NCI-H1048 (cell line): ENCODE measurements around the gene CALML3.

Source experiments
- DNase-seq: peaks from one replicate; lab custom pipeline; 2025; lab: John Stamatoyannopoulos, UW

Gene CALML3

GRCh38 chr10:5527332-5528200 lies 2.8 kb downstream of the CALML3 start:
- no peak for DNase-seq

- DNase-seq, result no peak
Measured at GRCh38 chr10:5528989-5529701, 4.4 kb downstream of the CALML3 start.

- no peak for DNase-seq
Measured at GRCh38 chr10:5529702-5530411, 5.1 kb downstream of the CALML3 start.

- no peak for DNase-seq
Measured at GRCh38 chr10:5530412-5530806, 5.6 kb downstream of the CALML3 start.

DNA sequence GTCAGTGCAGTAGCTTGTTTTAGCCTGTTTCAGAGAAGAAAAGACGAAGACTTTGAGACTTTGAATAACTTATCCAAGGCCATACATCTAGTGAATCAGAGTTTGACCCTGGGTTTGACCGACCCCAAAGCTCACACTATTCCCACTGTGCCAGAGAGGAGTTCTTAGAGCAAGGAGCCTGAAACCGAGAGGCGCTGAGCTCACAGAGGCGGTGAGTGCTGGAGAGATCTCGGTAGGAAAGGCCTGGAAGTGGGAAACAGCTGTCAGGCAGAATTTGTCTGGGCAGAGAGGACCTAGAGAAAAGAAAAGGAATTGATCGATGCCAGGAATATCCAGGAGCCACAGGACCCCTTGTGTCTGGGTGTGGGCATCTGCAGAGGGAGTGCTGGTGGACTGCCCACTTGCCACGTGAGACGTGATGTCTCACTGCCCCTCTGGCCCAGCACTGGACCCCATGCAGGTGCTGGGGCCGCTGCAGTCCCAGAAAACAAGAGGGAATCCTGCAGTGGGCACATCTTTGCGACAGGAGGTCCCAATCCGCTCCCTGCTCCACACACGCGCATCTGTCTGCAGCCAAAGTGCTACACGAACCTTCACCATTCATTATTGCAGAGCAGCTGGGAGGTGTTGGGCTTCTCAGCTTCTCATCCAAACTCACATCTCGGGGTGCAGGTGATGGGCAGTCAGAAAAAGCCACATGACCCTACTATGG lies 6.2 kb downstream of the CALML3 start:
- DNase-seq, result no peak

- no peak for DNase-seq
Measured at GRCh38 chr10:5531558-5532306, 7.0 kb downstream of the CALML3 start.

DNA sequence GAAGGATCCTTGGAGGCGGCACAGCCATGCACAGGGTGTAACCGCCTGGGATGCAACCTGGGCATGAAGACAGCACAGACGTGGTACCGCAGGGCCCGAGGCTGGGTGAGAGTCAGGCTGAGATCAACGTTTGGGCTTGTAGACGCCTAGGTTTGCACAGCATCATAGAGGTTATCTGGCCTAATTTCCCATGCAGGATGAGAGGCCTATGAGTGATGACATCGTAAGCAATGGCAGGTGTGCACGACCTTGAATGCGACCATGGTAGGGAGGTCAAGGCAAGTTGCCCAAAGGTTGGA lies 7.5 kb downstream of the CALML3 start:
- DNase-seq, result no peak

DNA sequence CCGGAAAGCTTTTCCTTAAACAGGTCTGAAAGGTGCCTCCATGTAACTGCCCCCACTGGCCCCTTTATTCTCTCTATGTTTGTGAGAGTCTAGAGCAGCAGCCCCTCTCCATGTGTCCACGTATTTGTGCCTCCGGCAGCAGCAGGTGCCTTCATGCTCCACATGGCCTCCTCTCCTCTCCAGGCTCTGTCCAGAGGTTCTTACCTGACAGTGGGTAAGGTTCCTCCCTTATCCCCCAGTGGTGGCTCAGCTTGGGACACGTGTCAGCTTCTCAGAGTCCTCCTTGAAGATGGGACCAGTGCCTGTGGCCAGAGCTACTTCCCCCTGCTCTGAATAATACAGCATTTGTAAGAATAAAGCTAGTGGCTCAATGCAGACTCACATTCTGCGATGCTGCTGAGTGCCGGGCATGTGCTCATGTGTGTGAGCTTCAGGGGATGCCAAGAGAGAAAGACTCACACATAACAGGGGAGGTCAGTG lies 7.9 kb downstream of the CALML3 start:
- DNase-seq, result no peak

DNA sequence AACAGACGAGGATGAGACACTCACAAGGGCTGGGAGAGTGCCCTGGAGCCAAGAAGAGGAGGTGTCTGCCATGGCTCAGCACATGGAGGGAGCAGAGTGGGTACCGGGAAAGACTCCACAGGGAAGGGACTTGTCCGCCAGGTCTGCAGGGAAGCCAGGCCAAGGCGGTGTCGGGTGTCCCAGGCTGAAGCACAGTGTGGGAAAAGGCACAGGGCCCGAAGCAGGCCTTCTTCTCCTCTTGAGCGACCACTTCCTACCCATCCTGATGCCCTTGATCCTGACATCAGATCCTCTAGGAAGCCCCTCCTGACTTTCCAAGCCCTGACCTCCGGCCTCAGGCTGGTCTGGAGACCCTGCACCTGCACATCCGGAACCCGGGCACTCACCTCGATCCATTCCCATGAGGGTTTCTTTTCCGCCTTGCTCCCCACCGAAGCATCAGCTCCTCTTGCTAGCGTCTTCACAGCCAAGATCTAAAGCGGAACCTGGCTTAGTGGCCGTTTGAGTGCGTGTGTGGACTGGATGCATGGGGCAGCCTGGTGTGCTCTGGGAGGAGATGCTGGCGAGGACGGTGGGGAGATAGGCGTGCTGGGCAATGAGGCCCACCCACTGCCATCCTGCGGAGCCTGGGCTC lies 8.5 kb downstream of the CALML3 start:
- DNase-seq, result no peak

GRCh38 chr10:5534051-5534821 lies 9.5 kb downstream of the CALML3 start:
- DNase-seq, result no peak

- DNase-seq, result no peak
Measured at GRCh38 chr10:5534880-5535856, 10.4 kb downstream of the CALML3 start.

DNA sequence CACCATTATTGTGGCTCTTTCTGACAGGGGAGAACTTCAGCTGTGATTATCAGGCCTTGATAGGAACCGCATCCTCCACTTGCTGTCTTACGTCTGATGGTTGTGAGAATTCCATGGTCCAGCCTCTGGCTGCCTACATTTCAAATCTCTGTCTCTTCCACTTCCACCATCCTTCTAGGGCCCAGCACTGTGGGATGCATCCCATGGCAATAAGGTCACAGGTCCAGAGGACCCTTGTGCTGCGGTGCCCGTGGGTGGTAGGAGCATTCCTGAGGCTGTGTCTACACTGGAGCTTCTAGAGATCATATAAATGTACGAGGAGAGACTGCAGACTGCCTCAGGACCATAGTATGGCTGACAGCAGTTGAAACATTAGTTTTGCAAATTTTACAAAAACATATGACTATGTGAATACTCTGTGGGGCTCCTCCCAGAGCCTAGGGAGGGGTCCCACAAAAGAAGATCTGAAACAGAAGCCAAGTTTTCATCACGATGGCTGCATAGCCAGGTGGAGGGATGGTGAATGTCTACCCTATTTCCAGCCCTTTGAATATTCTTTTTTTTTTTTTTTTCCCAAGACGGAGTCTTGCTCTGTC lies 11.8 kb downstream of the CALML3 start:
- no peak for DNase-seq

DNA sequence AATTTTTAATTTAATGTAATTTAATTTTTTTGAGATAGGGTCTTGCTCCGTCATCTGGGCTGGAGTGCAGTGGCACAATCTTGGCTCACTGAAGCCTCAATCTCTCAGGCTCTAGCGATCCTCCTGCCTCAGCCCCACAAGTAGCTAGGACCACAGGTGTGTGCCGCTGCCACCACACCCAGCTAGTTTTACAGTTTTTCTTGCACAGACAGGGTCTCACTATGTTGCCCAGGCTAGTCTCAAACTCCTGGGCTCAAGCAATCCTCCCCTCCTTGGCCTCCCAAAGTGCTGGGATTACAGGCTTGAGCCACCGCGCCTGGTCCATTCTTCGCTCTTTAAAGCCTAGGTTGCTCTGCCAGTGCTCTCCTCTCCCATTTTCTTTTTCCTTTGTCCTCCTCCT lies 12.9 kb downstream of the CALML3 start:
- DNase-seq, result no peak

DNA sequence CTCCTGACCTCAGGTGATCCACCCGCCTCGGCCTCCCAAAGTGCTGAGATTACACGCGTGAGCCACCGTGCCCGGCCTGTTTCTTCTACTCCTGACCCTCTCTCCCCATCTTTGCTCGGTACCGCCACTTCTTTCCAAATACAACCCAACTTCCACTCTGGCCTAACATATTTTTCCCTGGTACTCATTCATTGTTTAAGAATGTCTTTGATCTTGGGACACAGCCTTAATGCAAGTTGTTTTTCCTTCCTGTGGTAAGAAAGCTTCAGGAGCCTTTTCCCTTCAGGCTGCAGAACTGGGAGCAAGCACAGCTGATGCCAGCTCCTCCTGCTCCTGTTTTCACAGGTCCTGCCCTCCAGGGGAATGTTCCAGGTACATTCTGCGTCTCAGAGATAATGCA lies 13.7 kb downstream of the CALML3 start:
- DNase-seq, result no peak

DNA sequence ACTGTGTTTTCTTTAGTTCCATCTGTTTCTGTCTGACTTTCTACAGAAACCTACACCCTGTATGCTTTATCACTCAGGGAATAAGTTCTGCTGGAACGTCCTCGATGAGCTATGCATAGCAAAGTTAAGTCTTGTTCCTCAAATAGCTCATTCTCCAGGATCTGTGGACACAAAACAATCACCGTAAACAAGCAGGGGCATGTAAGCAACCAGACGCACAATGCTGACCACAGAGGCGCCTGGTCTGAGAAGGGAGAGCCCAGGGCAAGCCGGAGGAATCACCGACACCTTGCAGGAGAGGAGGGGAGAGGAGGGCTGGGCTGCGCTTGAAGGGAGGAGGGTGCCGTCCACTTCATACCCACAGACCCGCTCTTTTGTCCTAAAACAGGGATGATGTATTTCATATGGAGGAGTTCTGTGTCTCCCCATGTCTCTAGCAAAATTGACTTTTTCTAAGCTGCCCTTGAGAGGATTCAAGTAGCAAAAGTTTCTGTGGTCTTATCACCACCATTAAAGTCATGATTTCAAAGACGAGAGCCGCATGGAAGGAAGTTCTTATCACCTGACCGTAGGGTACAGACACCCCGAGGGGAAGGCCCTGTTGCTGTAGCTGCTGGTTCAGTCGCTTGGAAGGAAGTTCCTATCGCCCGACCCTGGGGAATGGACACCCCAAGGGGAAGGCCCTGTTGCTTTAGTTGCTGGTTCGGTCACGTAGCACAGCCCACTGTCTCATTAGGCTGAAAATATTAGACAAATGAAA lies 14.3 kb downstream of the CALML3 start:
- no peak for DNase-seq

GRCh38 chr10:5540080-5540479 lies 15.3 kb downstream of the CALML3 start:
- no peak for DNase-seq

- DNase-seq, result no peak
Measured at GRCh38 chr10:5540891-5541290, 16.1 kb downstream of the CALML3 start.

DNA sequence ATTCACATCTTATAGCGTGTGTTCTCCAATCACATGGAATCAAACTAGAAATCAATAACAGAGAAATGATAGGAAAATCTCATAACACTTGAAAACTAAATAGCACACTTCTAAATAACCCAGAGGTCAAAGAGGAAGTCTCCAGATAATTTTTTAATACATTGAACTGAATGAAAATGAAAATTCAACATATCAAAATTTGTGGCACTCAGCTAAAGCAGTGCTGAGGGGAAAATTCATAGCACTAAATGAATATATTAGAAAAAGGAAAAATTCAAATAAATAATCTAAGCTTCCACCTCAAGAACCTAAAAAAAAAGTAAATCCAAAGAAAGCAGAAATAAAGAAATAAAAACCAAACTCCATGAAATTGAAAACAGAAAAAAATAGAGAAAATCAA lies 17.3 kb downstream of the CALML3 start:
- DNase-seq, result no peak
